KMS-11 (cell line): ENCODE data around the gene TUB.

Experiments
- H2AFZ ChIP-seq: fragments of 200-600 bp; sonication (generic); 2 replicates; pipeline ENCODE4 v1.6.1; 2016; ENCODE audit warnings: antibody characterized with exemption, mixed run types, low read depth
- H3K27ac ChIP-seq: fragments of 200-600 bp; sonication (generic); 2 replicates; pipeline ENCODE4 v1.6.1; 2016; ENCODE audit warnings: mild to moderate bottlenecking, mixed run types
- H3K27me3 ChIP-seq: fragments of 200-600 bp; sonication (generic); 2 replicates; pipeline ENCODE4 v1.6.1; 2017; ENCODE audit warnings: mild to moderate bottlenecking, low read depth, mixed run types, moderate library complexity; ENCODE audit not compliant: insufficient read depth
- H3K36me3 ChIP-seq: fragments of 200-600 bp; sonication (generic); 2 replicates; pipeline ENCODE4 v1.6.1; 2017; ENCODE audit warnings: mild to moderate bottlenecking, mixed run types; ENCODE audit not compliant: insufficient read depth
- H3K4me1 ChIP-seq: fragments of 200-600 bp; sonication (generic); 2 replicates; pipeline ENCODE4 v1.6.1; 2016; ENCODE audit warnings: mild to moderate bottlenecking, low read depth, mixed run types; ENCODE audit not compliant: poor library complexity, severe bottlenecking
- H3K4me2 ChIP-seq: fragments of 200-600 bp; sonication (generic); 2 replicates; pipeline ENCODE4 v1.7.0; 2016; ENCODE audit warnings: mild to moderate bottlenecking, mixed run types
- H3K4me3 ChIP-seq: fragments of 200-600 bp; sonication (generic); IDR thresholded peaks from 2 replicates; pipeline ENCODE4 v1.6.1; 2017; ENCODE audit warnings: low read depth, low read length, mixed read lengths; ENCODE audit not compliant: insufficient read depth
- H3K79me2 ChIP-seq: fragments of 200-600 bp; sonication (generic); 2 replicates; pipeline ENCODE4 v1.6.1; 2016; ENCODE audit warnings: low read depth, mixed run types; ENCODE audit not compliant: insufficient read depth
- H3K9ac ChIP-seq: fragments of 200-600 bp; sonication (generic); 2 replicates; pipeline ENCODE4 v1.6.1; 2016; ENCODE audit warnings: mild to moderate bottlenecking, mixed run types
- H4K20me1 ChIP-seq: fragments of 200-600 bp; sonication (generic); 2 replicates; pipeline ENCODE4 v1.6.1; 2016; ENCODE audit warnings: mild to moderate bottlenecking, mixed run types; ENCODE audit not compliant: insufficient read depth
- CTCF ChIP-seq: fragments of 200-600 bp; sonication (generic); conservative IDR thresholded peaks from 2 replicates; pipeline ENCODE4 v1.6.1; 2017; ENCODE audit warnings: low read depth, mild to moderate bottlenecking, antibody characterized with exemption, low read length, moderate library complexity, mixed read lengths

TUB gene

DNA sequence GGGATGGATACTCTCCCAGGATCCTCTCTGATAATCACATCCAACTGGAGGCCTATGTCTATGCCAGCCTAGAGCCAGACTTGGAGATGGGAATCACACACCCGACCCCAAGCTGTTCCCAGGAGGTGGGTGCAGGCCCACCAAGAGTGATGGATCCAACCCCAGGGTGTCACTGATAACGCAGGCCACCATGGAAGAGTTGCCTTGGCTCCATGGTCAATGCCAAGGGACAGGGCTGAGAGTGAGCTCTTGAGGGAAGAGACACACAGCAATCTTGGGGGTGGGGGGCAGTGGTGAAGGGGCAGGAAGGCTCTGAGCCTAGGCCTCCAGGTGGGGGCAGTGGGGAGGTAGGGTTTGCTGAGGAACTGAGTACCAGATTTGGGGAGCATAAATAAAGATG is 16.9 kb downstream of the TUB start:
- Histone ChIP-seq H2AFZ (no peak overlapping the region), H3K36me3 (no peaks in the 10 kb centered on the region), H3K4me1 (no peaks in the 10 kb centered on the region), H3K79me2 (no peaks in the 10 kb centered on the region), H3K27me3 (no peaks in the 10 kb centered on the region), H4K20me1 (no peaks in the 10 kb centered on the region), H3K9ac (no peak overlapping the region), H3K4me2 (no peak overlapping the region), H3K4me3 (no peak overlapping the region), H3K27ac (no peak overlapping the region)
- no peak for TF ChIP-seq CTCF

DNA sequence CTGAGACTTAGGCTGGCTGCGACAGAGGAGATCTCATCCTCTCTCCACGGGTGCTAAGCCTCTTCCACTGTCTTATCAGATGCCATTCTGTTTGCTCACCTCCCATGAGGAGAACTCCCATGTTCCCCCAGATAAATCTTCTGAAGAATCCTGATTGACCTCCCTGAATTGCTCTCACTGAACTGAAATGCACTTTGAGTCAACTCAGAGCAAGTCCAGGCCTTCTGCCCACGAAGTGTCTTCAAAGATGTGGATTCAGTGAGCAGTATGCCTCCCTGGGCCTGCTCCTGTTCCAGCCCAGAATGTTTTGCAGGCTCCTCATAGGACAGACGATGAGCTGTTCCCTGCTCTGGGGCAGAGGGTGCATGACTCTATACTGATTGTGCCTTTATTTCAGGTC is 17.4 kb downstream of the TUB start:
- Histone ChIP-seq H3K36me3 (no peaks in the 10 kb centered on the region), H2AFZ (no peak overlapping the region), H3K79me2 (no peaks in the 10 kb centered on the region), H3K9ac (no peak overlapping the region), H3K4me1 (no peaks in the 10 kb centered on the region), H3K4me3 (no peak overlapping the region), H3K4me2 (no peak overlapping the region), H3K27ac (no peak overlapping the region), H4K20me1 (no peaks in the 10 kb centered on the region), H3K27me3 (no peaks in the 10 kb centered on the region)
- TF ChIP-seq CTCF, result no peak

DNA sequence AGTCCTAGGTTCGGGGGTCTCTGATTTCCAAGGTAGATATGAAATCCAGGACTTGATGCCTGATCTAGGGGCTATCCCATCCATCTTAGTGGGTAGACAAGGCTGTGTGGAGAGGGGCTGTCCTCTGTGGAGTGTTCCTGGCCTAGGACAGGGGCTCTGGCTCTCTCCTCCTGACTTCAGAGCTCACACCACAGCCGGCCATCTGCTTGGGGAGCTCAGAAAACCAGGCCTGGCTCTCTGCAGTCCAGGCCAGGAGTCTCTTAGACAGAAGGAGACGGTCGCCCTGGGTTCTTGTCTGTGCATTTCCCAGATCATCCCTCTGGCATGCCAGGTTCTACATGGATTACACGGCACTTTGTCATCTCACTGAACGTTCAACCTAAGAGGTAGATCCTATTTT is 17.9 kb downstream of the TUB start:
- H4K20me1 ChIP-seq, result no peaks in the 10 kb centered on the region
- H3K9ac ChIP-seq, result no peak overlapping the region
- H3K4me2 ChIP-seq, result no peak overlapping the region
- no peak for TF ChIP-seq CTCF
- no peaks in the 10 kb centered on the region for H3K79me2 ChIP-seq
- H3K36me3 ChIP-seq, result no peaks in the 10 kb centered on the region
- H3K27me3 ChIP-seq, result no peaks in the 10 kb centered on the region
- H3K4me1 ChIP-seq, result no peaks in the 10 kb centered on the region
- no peak overlapping the region for H3K4me3 ChIP-seq
- H3K27ac ChIP-seq, result no peak overlapping the region
- H2AFZ ChIP-seq, result no peak overlapping the region

GRCh38 chr11:8099291-8099899 is 18.4 kb downstream of the TUB start:
- TF ChIP-seq CTCF, result peak; percentile 91
- H3K36me3 ChIP-seq, result no peaks in the 10 kb centered on the region

More at GRCh38 chr11:8099291-8099899, 18.4 kb downstream of the TUB start:
- no peaks in the 10 kb centered on the region for H3K27me3 ChIP-seq
- H3K9ac ChIP-seq, result no peak overlapping the region
- no peak overlapping the region for H3K27ac ChIP-seq
- no peak overlapping the region for H3K4me3 ChIP-seq
- H2AFZ ChIP-seq, result no peak overlapping the region
- H3K4me2 ChIP-seq, result no peak overlapping the region
- no peaks in the 10 kb centered on the region for H3K4me1 ChIP-seq
- no peaks in the 10 kb centered on the region for H4K20me1 ChIP-seq
- H3K79me2 ChIP-seq, result no peaks in the 10 kb centered on the region
